GM06990 (cell line): ENCODE measurements around the gene LSM14B.

Experiments used
- DNase-seq: peaks from one replicate; pipeline ENCODE4 v3.0.0-alpha.2; 2011; ENCODE audit not compliant: insufficient read length; ENCODE audit errors: extremely low read depth
- H3K27me3 ChIP-seq: replicated peaks from 2 replicates; pipeline ENCODE4 v1.6.0; 2011; ENCODE audit warnings: low read length; ENCODE audit not compliant: control insufficient read depth, insufficient read depth
- H3K36me3 ChIP-seq: 2 replicates; pipeline ENCODE4 v1.5.1; 2011; ENCODE audit warnings: low read length; ENCODE audit not compliant: control insufficient read depth, insufficient read depth
- H3K4me3 ChIP-seq: replicated peaks from 2 replicates; pipeline ENCODE4 v1.5.1; 2011; ENCODE audit warnings: low read depth, mild to moderate bottlenecking, control low read depth, low read length
- CTCF ChIP-seq: IDR thresholded peaks from 2 replicates; pipeline ENCODE4 v1.5.1; 2011; ENCODE audit warnings: low read length, control low read depth, mild to moderate bottlenecking, inconsistent platforms; ENCODE audit not compliant: insufficient read depth, poor library complexity, severe bottlenecking

LSM14B gene

GRCh38 chr20:62174021-62174804, 51.9 kb downstream of the LSM14B start:
- Histone ChIP-seq H3K36me3 (peaks cover 3% of the 10 kb centered on the region), H3K27me3 (no peaks in the 10 kb centered on the region), H3K4me3 (no peak overlapping the region)
- no peak for DNase-seq
- no peak for TF ChIP-seq CTCF

- TF ChIP-seq CTCF = no peak
- Histone ChIP-seq H3K27me3 (no peaks in the 10 kb centered on the region), H3K4me3 (no peak overlapping the region), H3K36me3 (peaks cover 3% of the 10 kb centered on the region)
- no peak for DNase-seq
These were observed 52.8 kb downstream of the LSM14B start for GRCh38 chr20:62174870-62175624.

- no peaks in the 10 kb centered on the region for H3K27me3 ChIP-seq
- no peak overlapping the region for H3K4me3 ChIP-seq
- peaks cover 3% of the 10 kb centered on the region for H3K36me3 ChIP-seq
- DNase-seq = no peak
- TF ChIP-seq CTCF = no peak
These were observed 53.4 kb downstream of the LSM14B start for GRCh38 chr20:62175711-62176110.

- no peak for DNase-seq
- Histone ChIP-seq H3K4me3 (no peak overlapping the region), H3K36me3 (peaks cover 3% of the 10 kb centered on the region), H3K27me3 (no peaks in the 10 kb centered on the region)
- TF ChIP-seq CTCF = no peak
These were observed 54.6 kb downstream of the LSM14B start for GRCh38 chr20:62176866-62177265.

- DNase-seq = no peak
- TF ChIP-seq CTCF = no peak
- no peaks in the 10 kb centered on the region for H3K27me3 ChIP-seq
- H3K4me3 ChIP-seq = no peak overlapping the region
- H3K36me3 ChIP-seq = peaks cover 3% of the 10 kb centered on the region
These were observed 55.0 kb downstream of the LSM14B start for GRCh38 chr20:62177307-62177706.
